Activated gamma-delta T cell (primary cell): ENCODE results near the gene MLLT3.

Experiments used
- DNase-seq: peaks from one replicate; lab custom pipeline; 2025; lab: John Stamatoyannopoulos, UW

The MLLT3 gene

GRCh38 chr9:20418485-20418884 is 203.8 kb downstream of the MLLT3 start:
- DNase-seq = no peak

- no peak for DNase-seq
These were observed 204.8 kb downstream of the MLLT3 start for GRCh38 chr9:20417373-20418080.

DNA sequence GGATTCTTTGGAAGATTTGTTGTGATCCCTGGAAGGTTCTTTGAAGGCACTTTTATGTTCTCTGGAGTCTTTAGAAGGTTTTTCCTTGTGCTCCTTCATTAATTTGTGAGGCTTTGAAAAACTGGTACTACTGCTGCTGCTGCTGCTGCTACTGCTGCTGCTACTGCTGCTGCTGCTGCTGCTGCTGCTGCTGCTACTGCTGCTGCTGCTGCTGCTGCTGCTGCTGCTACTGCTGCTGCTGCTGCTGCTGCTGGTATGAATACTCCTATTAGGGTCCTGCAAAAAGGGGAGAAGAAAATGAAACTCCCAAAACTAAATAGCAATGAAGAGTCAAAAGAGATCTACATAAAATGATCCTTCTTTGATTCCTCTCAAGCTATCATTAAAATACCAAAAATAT is 208.1 kb downstream of the MLLT3 start:
- no peak for DNase-seq

- no peak for DNase-seq
These were observed 212.8 kb downstream of the MLLT3 start for GRCh38 chr9:20409321-20410092.

DNA sequence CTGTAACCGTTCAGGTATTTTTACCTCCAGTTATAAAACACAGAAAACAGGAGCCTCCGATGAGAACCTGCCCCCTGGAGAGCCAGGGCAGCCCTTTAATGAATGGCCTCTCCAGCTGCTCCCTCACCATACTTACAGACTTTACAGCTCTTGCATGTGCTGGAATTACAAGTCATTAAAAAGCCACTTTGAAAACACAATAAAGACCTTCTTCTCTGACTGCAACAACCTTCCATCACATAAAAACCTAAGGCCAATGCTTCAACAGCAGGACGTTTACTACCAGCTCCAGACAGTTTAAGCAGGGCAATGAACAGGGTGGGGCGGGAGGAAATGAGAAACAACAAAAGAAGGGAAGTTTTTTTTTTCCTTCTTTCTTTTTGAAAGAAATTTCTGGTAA is 213.8 kb downstream of the MLLT3 start:
- no peak for DNase-seq

DNA sequence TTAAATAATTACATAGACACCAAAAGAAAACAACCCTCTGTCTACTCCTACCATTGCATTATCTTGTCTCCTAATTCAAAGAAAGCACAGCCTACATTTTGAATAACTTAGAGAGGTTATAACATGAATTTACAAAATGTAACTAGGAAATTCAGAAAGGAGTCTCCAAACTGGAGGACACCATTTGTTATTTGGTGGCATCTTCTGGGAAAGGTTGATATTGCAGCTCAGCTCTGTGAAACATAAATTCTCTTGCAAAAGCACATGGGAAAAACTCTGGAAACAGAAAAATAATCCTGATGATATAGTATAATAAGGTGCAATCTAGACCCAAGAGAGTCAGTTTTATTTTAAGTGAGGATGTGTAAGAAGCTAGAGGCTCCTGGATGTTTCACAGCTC is 215.3 kb downstream of the MLLT3 start:
- no peak for DNase-seq

GRCh38 chr9:20406344-20406743 is 216.0 kb downstream of the MLLT3 start:
- DNase-seq = no peak

- DNase-seq = no peak
These were observed 216.7 kb downstream of the MLLT3 start for GRCh38 chr9:20405616-20406015.

DNA sequence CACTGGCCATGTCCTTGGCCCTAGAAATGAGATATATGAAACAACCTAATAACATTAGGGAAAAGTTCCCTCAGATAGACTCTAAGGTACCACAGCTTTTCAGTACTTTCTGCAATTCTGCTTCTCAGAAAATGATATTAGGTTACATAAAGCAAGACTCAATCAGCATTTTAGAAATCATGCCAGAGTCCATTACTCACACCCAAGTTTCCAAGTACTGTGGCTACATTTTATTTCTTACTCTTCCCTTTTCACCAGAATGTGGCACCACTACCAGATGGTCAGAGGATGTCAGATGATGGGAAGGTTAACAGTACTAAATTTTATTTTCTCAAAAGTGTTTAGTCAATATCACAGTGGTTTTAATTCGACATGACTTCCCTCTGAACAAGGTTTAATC is 217.2 kb downstream of the MLLT3 start:
- no peak for DNase-seq

DNA sequence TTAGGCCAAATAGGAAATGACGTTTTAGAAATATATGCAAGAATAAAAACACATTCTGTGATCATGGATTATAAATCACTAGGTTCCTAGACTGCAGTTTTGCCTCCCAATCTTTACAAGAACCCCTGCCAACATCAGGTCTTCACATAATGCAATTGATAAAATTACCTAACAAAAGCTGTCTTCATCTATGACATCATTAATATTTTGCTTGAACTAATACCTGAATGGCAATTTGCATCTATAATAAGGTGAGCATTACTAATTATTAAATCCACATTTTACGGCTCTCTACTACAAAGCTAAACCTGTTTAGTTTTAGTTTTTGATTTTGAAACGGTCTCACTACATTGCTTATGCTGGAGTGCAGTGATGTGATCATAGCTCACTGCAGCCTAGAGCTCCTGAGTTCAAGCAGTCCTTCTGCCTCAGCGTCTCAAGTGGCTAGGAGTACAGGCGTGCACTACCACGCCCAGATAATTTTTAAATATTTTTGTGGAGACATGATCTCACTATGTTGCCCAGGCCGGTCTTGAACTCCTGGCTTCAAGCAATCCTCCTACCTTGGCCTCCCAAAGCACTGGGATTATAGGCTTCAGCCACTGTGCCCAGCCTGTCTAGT is 218.0 kb downstream of the MLLT3 start:
- no peak for DNase-seq

DNA sequence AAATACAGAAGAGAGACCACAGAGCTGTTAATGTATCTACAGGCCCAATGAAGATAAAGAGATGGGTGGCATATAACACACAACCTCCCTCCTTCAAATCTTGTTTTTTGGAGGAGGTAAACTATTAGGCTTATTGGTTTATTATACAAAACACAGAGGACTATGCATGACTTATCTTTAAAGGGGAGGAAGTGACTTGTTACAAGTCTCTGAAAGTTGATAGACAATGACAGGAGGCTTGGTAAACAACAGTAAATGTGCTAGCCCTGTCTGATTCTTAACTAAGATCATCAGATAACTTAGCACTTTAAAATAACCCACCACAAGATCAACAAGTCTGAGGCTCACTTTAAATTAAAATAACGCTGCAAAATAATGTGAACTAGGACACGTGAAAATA is 219.0 kb downstream of the MLLT3 start:
- DNase-seq = no peak

DNA sequence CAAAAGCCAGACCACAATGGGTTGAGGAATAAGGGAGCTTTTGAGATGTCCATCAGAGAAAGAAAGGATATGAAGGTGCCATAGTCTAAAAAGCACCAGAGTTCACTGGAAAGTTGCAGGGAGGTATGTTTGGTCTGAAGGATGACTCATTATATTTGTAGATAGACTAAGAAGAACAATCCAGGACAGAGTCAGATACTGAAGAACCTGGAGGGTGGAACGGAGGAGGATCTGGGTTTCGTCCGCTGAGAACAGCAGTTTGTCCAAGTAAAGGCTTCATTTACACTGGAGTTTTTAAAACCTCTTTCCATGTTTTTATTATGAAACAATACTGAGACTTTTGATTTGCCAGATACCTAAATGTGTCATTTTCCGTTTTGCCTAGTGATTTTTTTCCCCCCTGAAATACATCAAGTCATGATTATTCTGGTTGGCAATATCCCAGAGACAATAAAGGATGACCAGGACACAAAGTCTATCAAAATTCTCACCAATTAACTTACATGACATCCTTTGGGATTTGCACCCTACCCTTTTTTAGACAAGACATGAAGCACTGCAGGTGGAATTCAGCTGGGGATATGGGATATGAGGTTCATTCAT is 219.9 kb downstream of the MLLT3 start:
- no peak for DNase-seq

GRCh38 chr9:20398536-20399338 is 223.6 kb downstream of the MLLT3 start:
- DNase-seq = no peak

DNA sequence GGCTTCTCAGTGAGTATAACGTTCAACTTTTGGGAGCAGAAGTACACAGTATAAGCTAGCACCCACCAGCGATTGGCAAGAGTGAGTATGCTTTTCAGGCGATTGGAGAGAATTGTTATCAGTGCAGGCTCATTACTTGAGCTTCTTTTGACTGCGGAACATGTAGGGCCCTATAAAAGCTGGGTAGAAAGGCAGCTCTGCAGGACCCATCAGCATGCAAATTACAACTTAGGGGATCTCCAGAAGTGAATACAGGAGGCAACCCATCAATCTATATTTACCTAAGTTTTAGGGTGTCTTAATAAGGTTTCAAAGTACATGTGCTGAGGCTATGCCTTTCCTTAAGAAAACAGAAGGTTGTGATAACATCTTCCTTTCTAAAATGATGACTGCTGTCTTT is 225.0 kb downstream of the MLLT3 start:
- no peak for DNase-seq

DNA sequence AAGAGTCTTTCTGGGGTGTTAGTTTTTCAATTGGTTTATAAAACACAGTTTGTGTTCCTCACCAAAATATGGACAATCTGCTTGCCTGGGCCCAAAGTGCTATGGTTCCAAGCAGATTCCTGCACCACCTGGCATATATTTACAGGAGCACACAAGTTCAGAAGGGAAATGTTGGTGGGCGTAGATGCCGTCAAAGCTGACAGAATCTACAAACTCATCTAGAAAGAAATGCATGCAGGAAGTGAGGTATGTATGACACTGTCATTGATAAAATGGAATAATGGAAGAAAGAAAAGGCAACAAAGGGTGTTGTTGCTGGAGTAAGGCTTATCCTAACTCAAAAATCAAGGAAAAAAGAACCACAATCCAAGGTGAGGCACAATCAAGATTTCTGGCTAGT is 225.8 kb downstream of the MLLT3 start:
- DNase-seq = no peak

GRCh38 chr9:20395651-20396050 is 226.6 kb downstream of the MLLT3 start:
- DNase-seq = no peak

GRCh38 chr9:20394969-20395368 is 227.3 kb downstream of the MLLT3 start:
- no peak for DNase-seq

- no peak for DNase-seq
These were observed 231.1 kb downstream of the MLLT3 start for GRCh38 chr9:20391208-20391607.

DNA sequence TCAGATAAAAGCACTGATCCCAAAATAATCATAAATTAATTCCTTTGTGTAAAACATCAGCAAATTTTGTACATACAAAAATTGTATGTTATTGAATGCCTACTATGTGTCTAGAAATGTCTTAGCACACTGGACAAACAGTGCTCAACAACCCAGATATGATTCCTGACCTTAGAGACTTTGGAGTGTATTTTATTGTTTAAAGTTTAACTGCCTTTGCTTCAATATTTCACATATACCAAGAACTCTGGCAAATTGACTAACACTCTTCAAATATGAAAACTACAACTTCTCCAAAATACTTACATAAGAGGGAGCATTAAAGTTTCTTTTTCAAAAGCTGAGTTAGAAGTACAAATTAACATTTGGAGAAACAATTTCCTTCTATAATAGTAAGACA is 231.9 kb downstream of the MLLT3 start:
- DNase-seq = no peak

DNA sequence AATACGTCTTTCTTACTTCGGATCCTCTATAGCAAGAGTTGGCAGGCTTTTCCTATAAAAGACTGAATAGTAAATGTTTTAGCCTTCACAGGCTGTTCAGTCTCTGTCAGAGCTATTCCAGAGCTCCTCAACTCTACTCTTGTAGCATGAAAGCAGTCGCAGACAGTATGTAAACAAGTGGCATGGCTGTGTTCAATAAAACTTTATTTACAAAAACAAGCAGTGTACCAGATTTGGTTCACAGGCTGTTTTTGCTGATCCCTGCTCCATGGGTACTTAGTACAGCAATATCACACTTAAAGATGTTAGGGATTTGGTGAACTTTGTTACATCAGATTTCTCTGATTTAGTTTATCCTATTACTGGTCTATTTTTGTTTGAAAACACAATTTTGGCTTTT is 235.2 kb downstream of the MLLT3 start:
- DNase-seq = no peak

DNA sequence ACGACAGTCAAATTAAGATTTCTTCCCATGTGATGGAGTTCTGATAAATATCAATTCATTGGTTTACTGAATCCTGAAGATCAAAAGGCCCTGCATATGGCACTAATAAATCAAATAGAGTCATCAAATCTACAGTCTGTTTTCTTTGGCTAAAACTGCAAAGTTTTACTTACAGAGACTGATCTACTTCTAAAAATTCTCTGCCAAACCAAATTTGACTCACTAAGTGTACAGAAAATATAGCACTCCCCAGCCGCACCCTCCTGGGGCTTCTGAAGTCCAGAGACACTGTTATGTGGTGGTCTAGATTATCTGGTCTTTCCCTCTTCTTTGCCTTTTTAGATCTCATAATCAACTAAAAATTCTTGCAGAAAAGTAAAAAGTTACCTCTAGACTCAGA is 237.7 kb downstream of the MLLT3 start:
- no peak for DNase-seq
